Esophagus (tissue), 2 donors: Measurements from ENCODE around the gene PTPRH. TPM values are rescaled to one million over a fixed set of nuclear protein-coding genes. Genes with fewer than 3 reads are reported as not detected.

ENCODE experiments used
- H3K27ac ChIP-seq, 2 donors: one replicate each; pipeline ENCODE4 v1.5.1; 2013; ENCODE audit warnings: low read depth in 2 of 2, mild to moderate bottlenecking in 2 of 2, inconsistent platforms in 1 of 2, low read length in 1 of 2, moderate library complexity in 1 of 2
- H3K27me3 ChIP-seq, 2 donors: one replicate each; pipeline ENCODE4 v1.6.1; 2013; ENCODE audit warnings: low read length in 2 of 2, control low read depth in 1 of 2, mild to moderate bottlenecking in 1 of 2; ENCODE audit not compliant: insufficient read depth in 2 of 2, control insufficient read depth in 1 of 2
- H3K36me3 ChIP-seq, 2 donors: one replicate each; pipeline ENCODE4 v1.6.1; 2013; ENCODE audit warnings: low read length in 1 of 2; ENCODE audit not compliant: control insufficient read depth in 2 of 2, insufficient read depth in 2 of 2
- H3K4me1 ChIP-seq, 2 donors: one replicate each; pipeline ENCODE4 v1.6.1; 2013; ENCODE audit warnings: low read length in 1 of 2; ENCODE audit not compliant: control insufficient read depth in 2 of 2, insufficient read depth in 2 of 2
- H3K4me3 ChIP-seq, 2 donors: one replicate each; pipeline ENCODE4 v1.5.1; 2013; ENCODE audit warnings: low read length in 2 of 2, mild to moderate bottlenecking in 2 of 2, low read depth in 1 of 2, moderate library complexity in 1 of 2
- H3K9me3 ChIP-seq, 2 donors: one replicate each; pipeline ENCODE4 v1.6.1; 2013; ENCODE audit warnings: mild to moderate bottlenecking in 2 of 2, low read depth in 1 of 2, low read length in 1 of 2, moderate library complexity in 1 of 2; ENCODE audit not compliant: control insufficient read depth in 2 of 2, insufficient read depth in 1 of 2
- WGBS, 2 donors: extraction: QIAGEN DNeasy Blood & Tissue Kit; methylation state at CpG; one replicate each; pipeline ENCODE4 v1.1.7; 2013; 5-methylcytosine and 5-hydroxymethylcytosine counted together
- polyA plus RNA-seq, 2 donors: library from polyadenylated mRNA; stranded (reverse); fragments of 200-250 nt; gene quantifications; one replicate each; pipeline ENCODE4 v1.2.3, GENCODE V29; 2013
- donor health status: healthy with polysubstance abuse.
- donor health status: Bipolar disorder and iron deficiency.

The PTPRH gene
- polyA plus RNA-seq, 2 donors, result 0.10 to 0.19 TPM

DNA sequence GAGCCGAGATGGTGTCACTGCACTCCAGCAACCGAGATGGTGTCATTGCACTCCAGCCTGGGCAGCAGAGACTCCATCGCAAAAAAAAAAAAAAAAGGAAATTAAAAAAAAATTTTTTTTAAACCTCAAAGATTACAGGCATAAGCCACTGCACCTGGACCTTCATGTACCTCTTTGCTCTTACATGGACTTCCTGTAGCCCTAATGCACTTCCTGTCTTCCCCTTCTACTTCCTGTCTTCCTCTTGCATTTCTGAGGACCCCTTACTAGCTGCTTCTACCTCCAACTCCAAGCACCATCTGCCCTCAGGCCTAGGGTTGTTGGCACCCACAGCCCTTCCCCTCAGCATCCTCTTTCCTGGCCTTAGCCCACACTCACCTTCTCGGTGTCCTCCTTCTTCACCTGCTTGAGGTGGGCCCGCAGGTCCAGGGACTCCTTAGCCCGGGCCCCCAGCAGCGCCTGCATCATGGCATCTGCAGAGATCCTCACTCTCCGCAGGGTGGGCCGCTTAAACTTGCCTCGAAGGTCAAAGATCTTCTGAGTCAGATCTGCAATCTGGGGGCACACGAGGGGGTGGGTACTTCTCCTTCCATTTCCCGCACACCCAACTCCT lies 55.5 kb downstream of the PTPRH start:
- Histone ChIP-seq H3K9me3 (peaks cover 0 to 4% of the 10 kb centered on the region in 2 donors), H3K27ac (no peak overlapping the region), H3K27me3 (peaks cover 0 to 7% of the 10 kb centered on the region in 2 donors), H3K4me1 (peaks cover 2 to 4% of the 10 kb centered on the region in 2 donors), H3K4me3 (no peak overlapping the region), H3K36me3 (no peaks in the 10 kb centered on the region)
- WGBS, 2 donors, result 88 to 92% methylated on average over 12 of the region's 12 CpGs

DNA sequence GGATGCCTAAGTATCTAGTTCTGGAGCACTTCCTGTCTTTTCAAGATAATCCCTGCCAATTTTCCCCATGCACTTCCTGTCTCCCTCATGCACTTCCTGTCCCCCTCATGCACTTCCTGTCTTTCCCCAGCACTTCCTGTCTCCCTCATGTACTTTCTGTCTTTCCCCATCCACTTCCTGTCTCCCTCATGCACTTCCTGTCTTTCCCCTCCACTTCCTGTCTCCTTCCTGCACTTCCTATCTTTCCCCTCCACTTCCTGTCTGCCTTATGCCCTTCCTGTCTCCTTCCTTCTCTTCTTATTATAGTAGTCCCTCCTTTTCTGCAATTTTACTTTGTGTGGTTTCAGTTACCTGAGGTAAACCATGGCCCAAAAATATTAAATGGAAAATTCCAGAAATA lies 57.3 kb downstream of the PTPRH start:
- Histone ChIP-seq H3K4me1 (peaks cover 1 to 4% of the 10 kb centered on the region in 2 donors), H3K27me3 (peaks cover 0 to 3% of the 10 kb centered on the region in 2 donors), H3K9me3 (peaks cover 0 to 4% of the 10 kb centered on the region in 2 donors), H3K4me3 (no peak overlapping the region), H3K27ac (no peak overlapping the region), H3K36me3 (no peaks in the 10 kb centered on the region)

DNA sequence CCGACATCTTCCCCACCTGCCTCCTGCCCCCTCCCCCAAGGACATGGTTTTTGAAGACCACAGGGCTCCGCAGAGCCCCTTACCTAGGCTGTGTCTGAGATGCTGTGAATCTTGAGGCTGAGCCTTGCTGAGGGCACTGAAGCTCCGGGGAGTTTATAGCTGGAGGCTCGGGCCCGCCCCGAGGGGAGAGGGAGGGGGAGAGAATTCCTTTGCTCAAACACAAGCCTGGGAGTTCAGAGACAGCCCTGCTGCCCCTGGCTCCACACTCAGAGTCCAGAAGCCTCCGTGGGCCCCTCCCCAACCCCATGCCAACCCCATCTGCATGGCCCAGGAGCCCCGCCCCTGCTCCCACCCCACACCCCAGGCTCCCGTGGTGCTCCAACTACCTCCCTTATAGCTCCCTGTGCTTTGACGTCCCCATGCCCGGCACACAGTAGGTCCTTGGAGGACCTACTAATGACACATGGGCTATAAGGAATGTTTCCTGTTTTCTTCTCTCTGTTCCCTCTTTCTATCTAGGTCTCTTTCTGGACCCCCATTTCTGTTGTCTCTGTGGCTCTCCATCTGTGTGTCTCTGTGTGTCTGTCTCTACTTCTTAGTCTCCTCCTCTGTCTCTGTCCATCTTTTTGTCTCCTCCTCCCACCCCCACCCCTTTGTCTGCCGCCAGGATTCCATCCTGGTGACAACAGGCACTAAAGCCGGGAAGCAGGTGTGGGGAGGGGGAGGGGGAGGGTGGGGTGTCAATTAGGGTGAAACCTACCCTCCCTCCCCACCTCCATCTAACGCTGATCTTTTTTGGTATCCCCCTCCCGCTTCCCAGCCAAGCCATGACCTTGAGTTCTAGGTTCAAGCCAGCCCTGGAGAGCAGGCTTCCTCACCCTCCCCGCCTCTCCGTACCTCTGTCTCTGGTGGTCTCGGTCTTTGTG lies 60.0 kb downstream of the PTPRH start, which contains the start of gene TNNT1:
TNNT1 (minus strand) TSS at position 129 of the 926 bp plus-strand sequence. CDS start 2,049 bp downstream, outside the sequence.
- H3K9me3 ChIP-seq, result peaks cover 0 to 4% of the 10 kb centered on the region in 2 donors
- no peaks in the 10 kb centered on the region for H3K36me3 ChIP-seq
- peaks cover 0 to 3% of the 10 kb centered on the region in 2 donors for H3K4me1 ChIP-seq
- no peak within 1 kb of the TSS for H3K27ac ChIP-seq
- no peak within 1 kb of the TSS for H3K4me3 ChIP-seq
- WGBS, 2 donors, result 15% methylated on average over 17 to 18 of the region's 18 CpGs
- H3K27me3 ChIP-seq, result no peaks in the 10 kb centered on the region

DNA sequence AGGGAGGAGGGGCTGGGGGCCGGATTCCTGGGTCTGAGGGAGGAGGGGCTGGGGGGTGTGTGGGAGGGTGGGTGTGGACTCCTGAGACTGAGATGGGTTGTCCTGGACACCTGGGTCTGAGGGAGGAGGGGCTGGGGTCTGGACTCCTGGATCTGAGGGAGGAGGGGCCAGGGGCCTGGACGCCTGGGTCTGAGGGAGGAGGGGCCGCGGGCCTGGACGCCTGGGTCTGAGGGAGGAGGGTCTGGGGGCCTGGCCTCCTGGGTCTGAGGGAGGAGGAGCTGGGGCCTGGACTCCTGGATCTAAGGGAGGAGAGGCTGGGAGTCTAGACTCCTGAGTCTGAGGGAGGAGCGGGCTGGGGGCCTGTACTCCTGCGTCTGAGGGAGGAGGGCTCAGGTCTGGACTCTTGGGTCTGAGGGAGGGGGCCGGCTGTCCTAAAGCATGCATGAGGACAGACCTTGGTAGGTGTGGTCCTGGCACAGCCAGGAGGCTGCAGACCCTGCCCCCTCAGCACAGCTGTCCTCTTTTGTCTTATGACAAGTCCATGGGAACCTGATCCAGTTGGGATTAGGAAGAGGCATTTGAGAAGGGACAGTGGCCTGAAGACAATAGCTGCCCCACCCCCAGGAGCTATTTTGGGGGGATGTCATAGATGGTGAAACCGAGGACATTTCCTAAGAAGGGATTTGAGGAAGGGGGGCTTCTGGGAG lies 61.6 kb downstream of the PTPRH start:
- no peak overlapping the region for H3K27ac ChIP-seq
- H3K36me3 ChIP-seq, result no peaks in the 10 kb centered on the region
- WGBS, 2 donors, result 30 to 36% methylated on average over 8 to 9 of the region's 9 CpGs
- no peak overlapping the region for H3K4me3 ChIP-seq
- no peaks in the 10 kb centered on the region for H3K27me3 ChIP-seq
- peaks cover 0 to 4% of the 10 kb centered on the region in 2 donors for H3K9me3 ChIP-seq
- peaks cover 0 to 3% of the 10 kb centered on the region in 2 donors for H3K4me1 ChIP-seq

DNA sequence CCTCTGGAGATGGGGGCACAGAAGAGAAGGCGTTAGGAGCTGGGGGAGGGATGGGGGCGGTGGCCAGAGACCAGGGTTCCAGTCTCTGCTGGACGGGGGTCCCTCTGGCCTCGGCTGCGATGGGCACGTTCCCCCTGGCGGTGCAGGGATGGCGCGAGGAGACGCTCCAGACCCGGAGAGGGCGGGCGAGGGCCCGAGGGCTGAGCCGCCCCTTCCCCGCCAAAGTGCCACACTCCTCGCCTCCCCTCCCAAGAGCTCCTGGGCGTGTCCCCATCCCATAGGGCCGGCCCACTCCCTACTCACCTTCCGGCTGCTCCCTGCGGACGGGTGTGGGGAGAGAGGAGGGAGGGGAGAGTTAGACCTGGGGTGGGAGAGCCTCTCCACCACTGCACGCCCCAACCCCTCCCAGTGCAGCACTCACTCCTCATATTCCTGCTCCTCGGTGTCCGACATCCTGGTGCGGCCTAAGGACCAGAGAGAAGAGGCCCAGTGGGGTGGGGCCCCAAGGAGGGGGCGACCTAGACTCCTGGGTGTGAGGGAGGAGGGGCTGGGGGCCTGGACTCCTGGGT lies 62.5 kb downstream of the PTPRH start:
- Histone ChIP-seq H3K27ac (no peak overlapping the region), H3K4me3 (no peak overlapping the region), H3K36me3 (no peaks in the 10 kb centered on the region), H3K9me3 (peaks cover 0 to 1% of the 10 kb centered on the region in 2 donors), H3K27me3 (no peaks in the 10 kb centered on the region), H3K4me1 (peaks cover 0 to 3% of the 10 kb centered on the region in 2 donors)
- 2 to 5% methylated on average over 11 to 27 of the region's 27 CpGs for WGBS, 2 donors

DNA sequence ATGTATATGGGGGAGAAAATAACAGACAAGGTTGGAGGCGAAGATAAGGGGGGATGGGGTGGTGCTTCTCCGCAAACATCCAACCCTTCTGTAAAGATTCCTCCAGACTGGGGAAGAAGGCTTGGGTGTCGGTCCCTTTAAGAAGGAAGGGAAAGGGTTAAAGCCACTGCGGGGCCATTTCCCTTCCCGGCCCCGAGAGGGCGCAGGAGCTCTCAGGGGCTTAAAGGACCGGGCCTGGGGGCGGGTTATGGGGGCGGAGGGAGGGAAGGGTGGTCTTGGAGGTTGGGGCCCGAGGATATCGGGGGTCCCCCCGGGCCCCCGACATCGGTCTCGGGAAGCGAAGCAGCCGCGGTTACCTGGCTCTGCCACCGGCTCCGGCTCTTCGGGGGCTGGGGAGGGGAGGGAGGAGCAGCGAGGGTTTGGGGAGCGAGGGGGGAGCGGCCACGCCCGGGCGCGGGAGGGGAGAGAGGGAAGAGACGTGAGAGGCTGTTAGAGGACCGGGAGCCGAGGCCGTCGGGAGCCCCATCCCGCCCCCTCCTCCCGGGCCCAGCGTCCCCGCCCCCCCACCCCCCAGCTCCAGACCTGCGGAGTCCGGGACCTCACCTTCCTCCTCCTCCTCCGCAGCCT lies 63.1 kb downstream of the PTPRH start:
- 2% methylated on average over 14 to 37 of the region's 41 CpGs for WGBS, 2 donors
- Histone ChIP-seq H3K4me3 (no peak overlapping the region), H3K27ac (no peak overlapping the region), H3K9me3 (no peaks in the 10 kb centered on the region), H3K27me3 (no peaks in the 10 kb centered on the region), H3K4me1 (peaks cover 0 to 3% of the 10 kb centered on the region in 2 donors), H3K36me3 (no peaks in the 10 kb centered on the region)

DNA sequence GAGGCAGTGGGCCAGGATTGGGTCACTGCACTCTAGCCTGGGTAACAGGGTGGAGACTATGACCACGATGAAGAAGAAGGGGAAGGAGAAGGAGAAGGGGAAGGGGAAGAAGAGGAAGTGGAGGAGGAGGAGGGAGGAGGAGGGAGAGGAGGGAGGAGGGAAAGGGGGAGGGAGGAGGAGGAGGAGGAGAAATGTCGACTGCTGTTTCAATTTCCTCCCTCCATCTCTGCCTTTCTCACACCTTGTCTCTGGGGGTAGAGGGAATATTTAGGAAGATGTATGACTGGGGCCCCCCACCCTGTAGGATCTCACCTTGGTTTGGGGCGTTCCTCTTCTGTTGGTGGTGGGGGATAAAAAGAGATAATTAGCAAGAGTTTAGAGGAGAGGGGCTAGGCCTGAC lies 64.1 kb downstream of the PTPRH start:
- no peaks in the 10 kb centered on the region for H3K36me3 ChIP-seq
- no peaks in the 10 kb centered on the region for H3K27me3 ChIP-seq
- H3K9me3 ChIP-seq, result no peaks in the 10 kb centered on the region
- no peak overlapping the region for H3K4me3 ChIP-seq
- 24 to 26% methylated on average over 3 of the region's 3 CpGs for WGBS, 2 donors
- H3K4me1 ChIP-seq, result peaks cover 0 to 3% of the 10 kb centered on the region in 2 donors
- H3K27ac ChIP-seq, result no peak overlapping the region

DNA sequence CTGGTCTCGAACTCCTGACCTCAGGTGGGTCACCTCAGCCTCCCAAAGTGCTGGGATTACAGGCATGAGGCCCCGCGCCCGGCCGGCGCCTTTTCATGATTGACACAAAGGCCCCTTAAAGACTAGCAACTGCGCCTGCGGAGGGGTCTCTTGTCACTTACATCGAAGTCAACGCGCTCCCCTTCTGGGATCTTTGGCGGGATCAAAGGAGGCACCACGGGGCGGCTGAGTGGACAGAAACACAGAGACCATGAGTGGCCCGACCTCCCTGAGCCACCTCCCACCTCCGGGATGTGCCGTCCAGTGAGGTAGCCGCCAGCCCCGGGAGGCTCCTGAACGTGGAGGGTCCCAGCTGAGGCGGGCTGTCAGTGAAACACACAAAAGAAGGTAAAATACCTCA lies 67.6 kb downstream of the PTPRH start:
- Histone ChIP-seq H3K27me3 (no peaks in the 10 kb centered on the region), H3K27ac (no peak overlapping the region), H3K4me1 (peaks cover 0 to 1% of the 10 kb centered on the region in 2 donors), H3K9me3 (no peaks in the 10 kb centered on the region), H3K36me3 (no peaks in the 10 kb centered on the region), H3K4me3 (no peak overlapping the region)
- 34 to 37% methylated on average over 21 of the region's 21 CpGs for WGBS, 2 donors

DNA sequence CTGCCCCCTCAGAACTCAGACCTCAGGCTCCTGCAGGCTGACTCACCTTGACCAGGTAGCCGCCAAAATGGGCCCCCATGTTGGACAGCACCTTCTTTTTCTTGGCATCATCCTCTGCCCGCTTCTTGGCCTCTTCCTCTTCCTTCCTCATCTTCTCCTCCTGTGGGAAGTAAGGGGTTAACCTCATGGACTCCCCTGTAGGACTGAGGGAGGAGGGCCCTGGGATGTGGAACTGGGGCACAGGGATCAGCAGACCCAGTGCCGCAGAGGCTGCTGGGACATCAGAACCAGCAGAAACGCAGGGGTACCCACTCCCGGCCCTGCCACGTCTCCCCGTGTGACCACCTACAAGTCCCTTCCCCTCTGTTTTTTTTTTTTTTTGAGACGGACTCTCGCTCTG lies 71.4 kb downstream of the PTPRH start:
- WGBS, 2 donors, result 55 to 66% methylated on average over 9 of the region's 9 CpGs
- H3K27me3 ChIP-seq, result no peaks in the 10 kb centered on the region
- H3K4me3 ChIP-seq, result no peak overlapping the region
- H3K4me1 ChIP-seq, result peaks cover 0 to 2% of the 10 kb centered on the region in 2 donors
- no peak overlapping the region for H3K27ac ChIP-seq
- H3K36me3 ChIP-seq, result no peaks in the 10 kb centered on the region
- no peaks in the 10 kb centered on the region for H3K9me3 ChIP-seq
